ENCODE measurements around the gene FADS3.

DNA sequence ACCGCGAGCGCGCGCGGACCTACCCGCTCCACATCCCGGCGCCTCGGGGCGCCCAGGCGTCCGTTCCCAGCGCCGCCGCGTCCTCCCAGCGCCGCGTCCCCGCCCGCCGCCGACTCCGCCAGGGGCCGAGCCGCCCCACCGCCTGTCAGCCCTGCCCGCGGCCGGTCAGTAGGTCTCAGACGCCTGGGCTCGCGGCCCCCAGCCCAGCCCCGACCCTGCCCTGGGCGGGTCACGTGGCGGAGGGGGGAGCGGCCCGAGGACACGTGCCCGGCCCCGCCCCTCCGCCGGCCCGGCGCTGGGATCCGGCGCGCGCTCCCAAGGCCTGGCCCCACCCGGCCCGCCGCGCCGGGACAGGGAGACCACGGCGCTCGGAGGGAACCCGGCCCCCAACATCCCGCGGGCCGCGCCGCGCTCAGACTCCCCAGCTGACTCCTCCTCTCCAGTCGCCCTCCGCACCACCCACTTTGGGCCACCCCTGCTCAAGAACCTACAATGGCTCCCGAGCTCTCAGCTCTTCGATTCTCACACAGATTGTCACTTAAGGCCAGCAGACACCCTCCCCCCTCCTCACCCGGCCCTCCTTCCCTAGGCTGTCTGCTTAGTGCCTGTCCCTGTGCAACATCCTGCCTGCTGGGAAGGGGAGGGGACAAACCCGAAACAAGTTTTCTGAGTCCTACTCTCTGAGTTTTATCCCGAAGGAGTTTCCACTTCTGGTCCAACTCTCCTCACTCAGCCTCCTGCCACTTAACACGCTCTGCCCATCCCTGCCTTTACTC is 26.2 kb upstream of the FADS3 start, which contains the start of gene RAB3IL1:
- no peak for TF ChIP-seq EZH2 (IDR thresholded peaks at IDR 0.05; ENCODE audit: low read length, unreplicated experiment)
- TF ChIP-seq, protein P1, sequence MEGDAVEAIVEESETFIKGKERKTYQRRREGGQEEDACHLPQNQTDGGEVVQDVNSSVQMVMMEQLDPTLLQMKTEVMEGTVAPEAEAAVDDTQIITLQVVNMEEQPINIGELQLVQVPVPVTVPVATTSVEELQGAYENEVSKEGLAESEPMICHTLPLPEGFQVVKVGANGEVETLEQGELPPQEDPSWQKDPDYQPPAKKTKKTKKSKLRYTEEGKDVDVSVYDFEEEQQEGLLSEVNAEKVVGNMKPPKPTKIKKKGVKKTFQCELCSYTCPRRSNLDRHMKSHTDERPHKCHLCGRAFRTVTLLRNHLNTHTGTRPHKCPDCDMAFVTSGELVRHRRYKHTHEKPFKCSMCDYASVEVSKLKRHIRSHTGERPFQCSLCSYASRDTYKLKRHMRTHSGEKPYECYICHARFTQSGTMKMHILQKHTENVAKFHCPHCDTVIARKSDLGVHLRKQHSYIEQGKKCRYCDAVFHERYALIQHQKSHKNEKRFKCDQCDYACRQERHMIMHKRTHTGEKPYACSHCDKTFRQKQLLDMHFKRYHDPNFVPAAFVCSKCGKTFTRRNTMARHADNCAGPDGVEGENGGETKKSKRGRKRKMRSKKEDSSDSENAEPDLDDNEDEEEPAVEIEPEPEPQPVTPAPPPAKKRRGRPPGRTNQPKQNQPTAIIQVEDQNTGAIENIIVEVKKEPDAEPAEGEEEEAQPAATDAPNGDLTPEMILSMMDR (conservative IDR thresholded peaks at IDR 0.05; ENCODE audit: low read depth, low read length) = no peak
- TF ChIP-seq EZH2phosphoT487 (IDR thresholded peaks at IDR 0.05; ENCODE audit: borderline replicate concordance, low read length) = no peak
